Measurements from ENCODE around the gene SPHK2.

The SPHK2 gene

DNA sequence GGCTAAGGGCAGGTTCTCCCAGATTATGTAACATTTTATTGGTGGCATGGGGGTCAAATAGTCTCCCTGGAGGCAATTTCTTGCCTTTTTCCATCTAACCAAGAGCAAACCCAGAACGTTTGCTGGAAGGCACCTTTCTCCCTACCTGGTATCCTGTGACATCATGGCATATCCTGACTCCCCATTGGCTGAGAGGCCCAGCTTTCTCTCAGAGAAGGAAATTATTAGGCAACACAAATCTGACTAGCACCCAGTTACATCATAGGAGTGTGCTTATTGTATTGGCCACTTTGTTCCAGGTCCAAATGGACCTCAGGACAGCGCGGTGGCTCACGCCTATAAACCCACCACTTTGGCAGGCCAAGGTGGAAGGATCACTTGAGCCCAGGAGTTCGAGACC lies 40.5 kb downstream of the SPHK2 start:
- H3K4ac ChIP-seq (ENCODE audit: low read depth, low read length): no peak overlapping the region
- H3K4me1 ChIP-seq (ENCODE audit: control insufficient read depth, low read depth, low read length): peaks cover 5% of the 10 kb centered on the region
- no CpG with 5 or more reads among the region's 5 CpGs for WGBS (ENCODE audit: extremely low coverage, insufficient coverage, low lambda C conversion rate)
- no peaks in the 10 kb centered on the region for H3K79me1 ChIP-seq (ENCODE audit: low read length)
- H3K27ac ChIP-seq (ENCODE audit: low read depth, low read length): no peak overlapping the region
- no peak overlapping the region for H2BK5ac ChIP-seq (ENCODE audit: low read length)
- no peak overlapping the region for H2AK5ac ChIP-seq (ENCODE audit: low read length)
- no peaks in the 10 kb centered on the region for H3K79me2 ChIP-seq (ENCODE audit: control insufficient read depth, insufficient read depth, low read length)
- H4K8ac ChIP-seq (ENCODE audit: low read depth, low read length): no peak overlapping the region
- no peak overlapping the region for H3K4me2 ChIP-seq (ENCODE audit: low read length)
- H3K27me3 ChIP-seq (ENCODE audit: insufficient read depth, low read length, poor library complexity): no peaks in the 10 kb centered on the region
- H3K23ac ChIP-seq (ENCODE audit: low read length): no peak overlapping the region
- H3K36me3 ChIP-seq (ENCODE audit: control insufficient read depth, insufficient read depth, low read length): no peaks in the 10 kb centered on the region
- no peak overlapping the region for H3K4me3 ChIP-seq (ENCODE audit: low read length)
- H2BK120ac ChIP-seq (ENCODE audit: low read depth, low read length): no peak overlapping the region
- H4K5ac ChIP-seq (ENCODE audit: low read length): no peak overlapping the region
- H3K18ac ChIP-seq (ENCODE audit: low read length): no peak overlapping the region
- H3K56ac ChIP-seq (ENCODE audit: low read length): no peak overlapping the region
- DNase-seq: no peak
- no peak overlapping the region for H3K9ac ChIP-seq (ENCODE audit: low read length)
- no peak overlapping the region for H2BK15ac ChIP-seq (replicated peaks; ENCODE audit: low read depth)

- no peak overlapping the region for H4K5ac ChIP-seq (ENCODE audit: low read length)
- peak; percentile 86 for DNase-seq
- no peaks in the 10 kb centered on the region for H3K27me3 ChIP-seq (ENCODE audit: insufficient read depth, low read length, poor library complexity)
- H2AK5ac ChIP-seq (ENCODE audit: low read length): no peak overlapping the region
- no peak overlapping the region for H3K27ac ChIP-seq (ENCODE audit: low read depth, low read length)
- no CpG with 5 or more reads among the region's 35 CpGs for WGBS (ENCODE audit: extremely low coverage, insufficient coverage, low lambda C conversion rate)
- no peak overlapping the region for H3K4ac ChIP-seq (ENCODE audit: low read depth, low read length)
- H2BK15ac ChIP-seq (replicated peaks; ENCODE audit: low read depth): no peak overlapping the region
- no peak overlapping the region for H2BK120ac ChIP-seq (ENCODE audit: low read depth, low read length)
- H3K79me1 ChIP-seq (ENCODE audit: low read length): no peaks in the 10 kb centered on the region
- peaks cover 5% of the 10 kb centered on the region for H3K4me1 ChIP-seq (ENCODE audit: control insufficient read depth, low read depth, low read length)
- H3K9ac ChIP-seq (ENCODE audit: low read length): no peak overlapping the region
- H3K36me3 ChIP-seq (ENCODE audit: control insufficient read depth, insufficient read depth, low read length): no peaks in the 10 kb centered on the region
- no peak overlapping the region for H4K8ac ChIP-seq (ENCODE audit: low read depth, low read length)
- no peak overlapping the region for H3K23ac ChIP-seq (ENCODE audit: low read length)
- H3K4me2 ChIP-seq (ENCODE audit: low read length): no peak overlapping the region
- no peak overlapping the region for H3K4me3 ChIP-seq (ENCODE audit: low read length)
- no peaks in the 10 kb centered on the region for H3K79me2 ChIP-seq (ENCODE audit: control insufficient read depth, insufficient read depth, low read length)
- H3K18ac ChIP-seq (ENCODE audit: low read length): no peak overlapping the region
- H3K56ac ChIP-seq (ENCODE audit: low read length): no peak overlapping the region
- H2BK5ac ChIP-seq (ENCODE audit: low read length): no peak overlapping the region
Measured at GRCh38 chr19:48660852-48661710, 41.8 kb downstream of the SPHK2 start.

- Histone ChIP-seq H3K18ac (ENCODE audit: low read length) (no peak overlapping the region), H3K36me3 (ENCODE audit: control insufficient read depth, insufficient read depth, low read length) (no peaks in the 10 kb centered on the region), H4K5ac (ENCODE audit: low read length) (no peak overlapping the region), H3K4me1 (ENCODE audit: control insufficient read depth, low read depth, low read length) (peaks cover 5% of the 10 kb centered on the region), H3K9ac (ENCODE audit: low read length) (no peak overlapping the region), H3K4me3 (ENCODE audit: low read length) (no peak overlapping the region), H3K79me1 (ENCODE audit: low read length) (no peaks in the 10 kb centered on the region), H3K23ac (ENCODE audit: low read length) (no peak overlapping the region), H2AK5ac (ENCODE audit: low read length) (no peak overlapping the region), H3K4me2 (ENCODE audit: low read length) (no peak overlapping the region), H2BK5ac (ENCODE audit: low read length) (no peak overlapping the region), H3K27ac (ENCODE audit: low read depth, low read length) (no peak overlapping the region), H2BK120ac (ENCODE audit: low read depth, low read length) (no peak overlapping the region), H3K56ac (ENCODE audit: low read length) (no peak overlapping the region), H3K4ac (ENCODE audit: low read depth, low read length) (no peak overlapping the region), H3K79me2 (ENCODE audit: control insufficient read depth, insufficient read depth, low read length) (no peaks in the 10 kb centered on the region), H2BK15ac (replicated peaks; ENCODE audit: low read depth) (no peak overlapping the region), H3K27me3 (ENCODE audit: insufficient read depth, low read length, poor library complexity) (no peaks in the 10 kb centered on the region), H4K8ac (ENCODE audit: low read depth, low read length) (no peak overlapping the region)
- WGBS (ENCODE audit: extremely low coverage, insufficient coverage, low lambda C conversion rate): no CpG with 5 or more reads among the region's 50 CpGs
- DNase-seq: no peak
Measured at GRCh38 chr19:48661711-48662090, 42.4 kb downstream of the SPHK2 start.

GRCh38 chr19:48663667-48664066 lies 44.4 kb downstream of the SPHK2 start:
- no peak overlapping the region for H3K9ac ChIP-seq (ENCODE audit: low read length)
- no peaks in the 10 kb centered on the region for H3K27me3 ChIP-seq (ENCODE audit: insufficient read depth, low read length, poor library complexity)
- no peak for DNase-seq
- no peaks in the 10 kb centered on the region for H3K79me2 ChIP-seq (ENCODE audit: control insufficient read depth, insufficient read depth, low read length)
- no peak overlapping the region for H3K27ac ChIP-seq (ENCODE audit: low read depth, low read length)
- H3K4ac ChIP-seq (ENCODE audit: low read depth, low read length): no peak overlapping the region
- H3K4me1 ChIP-seq (ENCODE audit: control insufficient read depth, low read depth, low read length): no peaks in the 10 kb centered on the region
- no peaks in the 10 kb centered on the region for H3K36me3 ChIP-seq (ENCODE audit: control insufficient read depth, insufficient read depth, low read length)
- no peaks in the 10 kb centered on the region for H3K79me1 ChIP-seq (ENCODE audit: low read length)
- no peak overlapping the region for H2AK5ac ChIP-seq (ENCODE audit: low read length)
- no peak overlapping the region for H3K4me3 ChIP-seq (ENCODE audit: low read length)
- no peak overlapping the region for H3K56ac ChIP-seq (ENCODE audit: low read length)
- H3K23ac ChIP-seq (ENCODE audit: low read length): no peak overlapping the region
- WGBS (ENCODE audit: extremely low coverage, insufficient coverage, low lambda C conversion rate): no CpG with 5 or more reads among the region's 4 CpGs
- H2BK5ac ChIP-seq (ENCODE audit: low read length): no peak overlapping the region
- no peak overlapping the region for H2BK120ac ChIP-seq (ENCODE audit: low read depth, low read length)
- no peak overlapping the region for H4K8ac ChIP-seq (ENCODE audit: low read depth, low read length)
- H2BK15ac ChIP-seq (replicated peaks; ENCODE audit: low read depth): no peak overlapping the region
- no peak overlapping the region for H3K4me2 ChIP-seq (ENCODE audit: low read length)
- no peak overlapping the region for H4K5ac ChIP-seq (ENCODE audit: low read length)
- no peak overlapping the region for H3K18ac ChIP-seq (ENCODE audit: low read length)

DNA sequence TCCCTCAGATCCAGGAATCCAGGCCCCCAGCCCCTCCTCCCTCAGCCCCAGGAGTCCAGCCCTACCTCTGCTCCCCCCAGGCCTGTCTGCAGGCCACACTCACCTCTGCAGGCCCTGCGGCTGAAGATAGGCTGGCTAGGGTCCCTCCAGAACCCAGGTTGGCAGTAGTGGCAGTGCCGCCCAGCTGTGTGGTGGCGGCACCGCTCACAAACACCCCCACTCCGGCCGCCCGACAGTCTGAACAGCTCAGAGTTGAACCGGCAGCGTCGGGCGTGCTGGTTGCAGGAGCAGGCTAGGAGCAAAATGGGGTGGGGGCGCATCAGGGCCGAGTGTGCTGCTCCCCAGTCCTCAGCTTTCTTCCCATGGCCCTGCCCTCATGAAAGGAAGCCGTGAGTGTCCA lies 45.2 kb downstream of the SPHK2 start:
- H4K8ac ChIP-seq (ENCODE audit: low read depth, low read length): no peak overlapping the region
- no peaks in the 10 kb centered on the region for H3K36me3 ChIP-seq (ENCODE audit: control insufficient read depth, insufficient read depth, low read length)
- no peak for DNase-seq
- H3K9ac ChIP-seq (ENCODE audit: low read length): no peak overlapping the region
- no peak overlapping the region for H3K23ac ChIP-seq (ENCODE audit: low read length)
- no peaks in the 10 kb centered on the region for H3K4me1 ChIP-seq (ENCODE audit: control insufficient read depth, low read depth, low read length)
- no peak overlapping the region for H2AK5ac ChIP-seq (ENCODE audit: low read length)
- no peak overlapping the region for H4K5ac ChIP-seq (ENCODE audit: low read length)
- H3K4me2 ChIP-seq (ENCODE audit: low read length): no peak overlapping the region
- H2BK15ac ChIP-seq (replicated peaks; ENCODE audit: low read depth): no peak overlapping the region
- H3K27me3 ChIP-seq (ENCODE audit: insufficient read depth, low read length, poor library complexity): no peaks in the 10 kb centered on the region
- no CpG with 5 or more reads among the region's 14 CpGs for WGBS (ENCODE audit: extremely low coverage, insufficient coverage, low lambda C conversion rate)
- no peak overlapping the region for H2BK5ac ChIP-seq (ENCODE audit: low read length)
- no peak overlapping the region for H3K4ac ChIP-seq (ENCODE audit: low read depth, low read length)
- H2BK120ac ChIP-seq (ENCODE audit: low read depth, low read length): no peak overlapping the region
- H3K79me1 ChIP-seq (ENCODE audit: low read length): no peaks in the 10 kb centered on the region
- H3K27ac ChIP-seq (ENCODE audit: low read depth, low read length): no peak overlapping the region
- no peak overlapping the region for H3K56ac ChIP-seq (ENCODE audit: low read length)
- no peak overlapping the region for H3K4me3 ChIP-seq (ENCODE audit: low read length)
- no peaks in the 10 kb centered on the region for H3K79me2 ChIP-seq (ENCODE audit: control insufficient read depth, insufficient read depth, low read length)
- no peak overlapping the region for H3K18ac ChIP-seq (ENCODE audit: low read length)

DNA sequence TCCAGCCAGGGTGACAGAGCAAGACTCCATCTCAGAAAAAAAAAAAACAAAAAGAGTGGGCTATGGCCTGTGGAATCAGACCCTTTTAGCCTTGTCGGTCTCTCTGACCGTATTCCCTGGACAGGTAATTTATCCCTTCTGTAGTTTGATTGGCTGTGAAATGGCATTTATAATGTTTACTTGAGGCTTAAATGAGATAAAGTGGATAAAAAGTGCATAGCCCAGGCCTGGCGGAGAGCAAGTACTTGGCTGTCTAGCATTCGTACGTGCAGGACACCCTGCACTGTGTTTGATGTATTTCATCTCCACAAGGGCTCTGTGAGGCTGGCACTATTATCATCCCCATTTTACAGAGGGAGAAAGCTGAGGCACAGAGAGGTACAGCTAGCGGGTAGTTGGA lies 46.5 kb downstream of the SPHK2 start:
- no peaks in the 10 kb centered on the region for H3K27me3 ChIP-seq (ENCODE audit: insufficient read depth, low read length, poor library complexity)
- H3K79me2 ChIP-seq (ENCODE audit: control insufficient read depth, insufficient read depth, low read length): no peaks in the 10 kb centered on the region
- no peak overlapping the region for H2BK120ac ChIP-seq (ENCODE audit: low read depth, low read length)
- WGBS (ENCODE audit: extremely low coverage, insufficient coverage, low lambda C conversion rate): no CpG with 5 or more reads among the region's 6 CpGs
- no peak overlapping the region for H3K56ac ChIP-seq (ENCODE audit: low read length)
- no peak overlapping the region for H4K5ac ChIP-seq (ENCODE audit: low read length)
- no peak overlapping the region for H3K4me3 ChIP-seq (ENCODE audit: low read length)
- H3K4me2 ChIP-seq (ENCODE audit: low read length): no peak overlapping the region
- H2BK15ac ChIP-seq (replicated peaks; ENCODE audit: low read depth): no peak overlapping the region
- no peaks in the 10 kb centered on the region for H3K4me1 ChIP-seq (ENCODE audit: control insufficient read depth, low read depth, low read length)
- no peak overlapping the region for H3K23ac ChIP-seq (ENCODE audit: low read length)
- H3K79me1 ChIP-seq (ENCODE audit: low read length): no peaks in the 10 kb centered on the region
- no peak overlapping the region for H3K18ac ChIP-seq (ENCODE audit: low read length)
- H2AK5ac ChIP-seq (ENCODE audit: low read length): no peak overlapping the region
- no peak overlapping the region for H3K9ac ChIP-seq (ENCODE audit: low read length)
- H3K4ac ChIP-seq (ENCODE audit: low read depth, low read length): no peak overlapping the region
- no peak overlapping the region for H4K8ac ChIP-seq (ENCODE audit: low read depth, low read length)
- no peak for DNase-seq
- H2BK5ac ChIP-seq (ENCODE audit: low read length): no peak overlapping the region
- no peak overlapping the region for H3K27ac ChIP-seq (ENCODE audit: low read depth, low read length)
- H3K36me3 ChIP-seq (ENCODE audit: control insufficient read depth, insufficient read depth, low read length): no peaks in the 10 kb centered on the region
